ENCODE data around the gene TMEM201.

The TMEM201 gene

DNA sequence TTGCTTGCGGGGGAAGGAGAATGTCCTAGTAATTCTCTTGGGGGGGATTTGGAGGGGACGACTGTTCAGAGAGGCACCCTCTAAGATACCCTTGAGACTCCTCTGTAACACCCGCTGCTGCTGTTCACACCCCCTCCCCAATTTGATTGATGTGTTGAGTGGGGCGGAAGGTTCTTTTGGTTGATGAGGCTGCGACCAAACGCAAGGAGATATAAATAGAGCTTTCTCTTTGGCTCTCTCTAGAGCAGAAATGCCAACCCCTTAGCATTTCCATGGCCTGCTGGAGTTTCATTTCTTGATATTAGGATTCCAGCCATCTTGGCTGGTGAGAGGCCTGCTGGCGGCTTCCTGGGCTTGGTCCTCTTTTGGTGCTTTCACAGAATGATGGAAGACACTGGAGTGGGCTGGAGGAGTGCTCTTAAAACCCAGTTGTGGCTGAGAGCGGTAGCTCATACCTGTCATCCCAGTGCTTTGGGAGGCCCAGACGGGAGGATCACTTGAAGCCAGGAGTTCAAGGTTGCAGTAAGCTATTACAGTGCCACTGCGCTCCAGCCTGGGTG, 64.9 kb downstream of the TMEM201 start:
- H3K9me3 ChIP-seq (ENCODE audit: insufficient read depth, low read depth, low read length), result no peaks in the 10 kb centered on the region
- H3K9ac ChIP-seq (ENCODE audit: low read depth, low read length), result no peak overlapping the region
- no peak overlapping the region for H3K4me3 ChIP-seq (ENCODE audit: low read length)
- no peak overlapping the region for H3K27ac ChIP-seq (ENCODE audit: low read length)
- H3K36me3 ChIP-seq (ENCODE audit: insufficient read depth, low read depth, low read length), result no peaks in the 10 kb centered on the region
- H3K27me3 ChIP-seq (ENCODE audit: insufficient read depth, low read length), result peaks cover 54% of the 10 kb centered on the region
- H3K4me1 ChIP-seq (ENCODE audit: insufficient read depth, low read length), result no peaks in the 10 kb centered on the region

GRCh38 chr1:9654051-9654833, 65.5 kb downstream of the TMEM201 start:
- H3K4me3 ChIP-seq (ENCODE audit: low read length), result no peak overlapping the region
- no peaks in the 10 kb centered on the region for H3K4me1 ChIP-seq (ENCODE audit: insufficient read depth, low read length)
- no peak overlapping the region for H3K9ac ChIP-seq (ENCODE audit: low read depth, low read length)
- H3K36me3 ChIP-seq (ENCODE audit: insufficient read depth, low read depth, low read length), result no peaks in the 10 kb centered on the region
- no peaks in the 10 kb centered on the region for H3K9me3 ChIP-seq (ENCODE audit: insufficient read depth, low read depth, low read length)
- H3K27me3 ChIP-seq (ENCODE audit: insufficient read depth, low read length), result peaks cover 54% of the 10 kb centered on the region
- no peak overlapping the region for H3K27ac ChIP-seq (ENCODE audit: low read length)

DNA sequence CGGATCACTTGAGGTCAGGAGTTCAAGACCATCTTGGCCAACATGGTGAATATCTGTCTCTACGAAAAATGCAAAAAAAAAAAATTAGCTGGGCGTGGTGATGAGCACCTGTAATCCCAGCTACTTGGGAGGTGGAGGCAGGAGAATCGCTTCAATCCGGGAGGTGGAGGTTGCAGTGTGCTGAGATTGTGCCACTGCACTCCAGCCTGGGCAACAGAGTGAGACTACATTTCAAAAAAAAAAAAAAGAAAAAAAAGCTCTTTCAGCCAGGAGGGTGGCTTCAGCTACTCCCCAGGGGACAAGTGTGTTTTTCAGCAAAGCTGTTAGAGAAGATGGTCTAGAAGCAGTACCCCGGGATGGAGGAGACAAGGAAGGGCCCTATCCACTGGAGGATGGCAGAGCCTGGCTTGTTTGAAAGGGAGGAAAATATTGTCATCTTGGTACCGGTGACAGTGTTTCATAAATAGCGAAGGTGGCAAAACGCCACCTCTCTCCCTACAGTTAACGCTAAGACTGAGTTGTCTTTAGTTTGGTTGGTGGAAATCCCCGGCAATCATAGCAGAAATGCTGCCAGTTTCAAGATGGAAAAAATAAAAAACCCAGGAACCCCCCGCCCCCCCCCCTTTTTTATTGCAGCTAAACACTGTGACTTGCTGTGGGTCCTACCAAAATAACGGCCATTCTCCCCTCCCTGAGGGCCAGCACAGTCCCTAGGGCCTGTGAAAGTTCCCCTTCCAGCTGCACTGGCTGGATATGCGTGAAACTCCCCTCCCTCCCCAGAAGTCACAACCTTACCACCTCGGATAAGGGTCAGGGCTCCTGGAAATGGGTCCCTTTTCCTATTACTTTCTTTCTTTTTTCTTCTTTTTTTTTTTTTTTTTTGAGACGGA, 66.4 kb downstream of the TMEM201 start:
- no peak overlapping the region for H3K27ac ChIP-seq (ENCODE audit: low read length)
- H3K9ac ChIP-seq (ENCODE audit: low read depth, low read length), result no peak overlapping the region
- H3K9me3 ChIP-seq (ENCODE audit: insufficient read depth, low read depth, low read length), result no peaks in the 10 kb centered on the region
- H3K36me3 ChIP-seq (ENCODE audit: insufficient read depth, low read depth, low read length), result no peaks in the 10 kb centered on the region
- H3K4me1 ChIP-seq (ENCODE audit: insufficient read depth, low read length), result no peaks in the 10 kb centered on the region
- no peak overlapping the region for H3K4me3 ChIP-seq (ENCODE audit: low read length)
- H3K27me3 ChIP-seq (ENCODE audit: insufficient read depth, low read length), result peaks cover 45% of the 10 kb centered on the region

- no peak overlapping the region for H3K9ac ChIP-seq (ENCODE audit: low read depth, low read length)
- H3K4me1 ChIP-seq (ENCODE audit: insufficient read depth, low read length), result no peaks in the 10 kb centered on the region
- peaks cover 38% of the 10 kb centered on the region for H3K27me3 ChIP-seq (ENCODE audit: insufficient read depth, low read length)
- no peaks in the 10 kb centered on the region for H3K9me3 ChIP-seq (ENCODE audit: insufficient read depth, low read depth, low read length)
- H3K36me3 ChIP-seq (ENCODE audit: insufficient read depth, low read depth, low read length), result no peaks in the 10 kb centered on the region
- H3K27ac ChIP-seq (ENCODE audit: low read length), result no peak overlapping the region
- no peak overlapping the region for H3K4me3 ChIP-seq (ENCODE audit: low read length)
Observed at GRCh38 chr1:9655836-9656235, 67.1 kb downstream of the TMEM201 start.

- H3K4me3 ChIP-seq (ENCODE audit: low read length), result no peak overlapping the region
- no peak overlapping the region for H3K27ac ChIP-seq (ENCODE audit: low read length)
- H3K36me3 ChIP-seq (ENCODE audit: insufficient read depth, low read depth, low read length), result no peaks in the 10 kb centered on the region
- H3K9me3 ChIP-seq (ENCODE audit: insufficient read depth, low read depth, low read length), result no peaks in the 10 kb centered on the region
- H3K4me1 ChIP-seq (ENCODE audit: insufficient read depth, low read length), result no peaks in the 10 kb centered on the region
- no peak overlapping the region for H3K9ac ChIP-seq (ENCODE audit: low read depth, low read length)
- H3K27me3 ChIP-seq (ENCODE audit: insufficient read depth, low read length), result peaks cover 20% of the 10 kb centered on the region
Observed at GRCh38 chr1:9657521-9658032, 68.9 kb downstream of the TMEM201 start.

- Histone ChIP-seq H3K4me1 (ENCODE audit: insufficient read depth, low read length) (no peaks in the 10 kb centered on the region), H3K27ac (ENCODE audit: low read length) (no peak overlapping the region), H3K27me3 (ENCODE audit: insufficient read depth, low read length) (peaks cover 14% of the 10 kb centered on the region), H3K9me3 (ENCODE audit: insufficient read depth, low read depth, low read length) (no peaks in the 10 kb centered on the region), H3K4me3 (ENCODE audit: low read length) (no peak overlapping the region), H3K9ac (ENCODE audit: low read depth, low read length) (no peak overlapping the region), H3K36me3 (ENCODE audit: insufficient read depth, low read depth, low read length) (no peaks in the 10 kb centered on the region)
Observed at GRCh38 chr1:9658199-9658598, 69.5 kb downstream of the TMEM201 start.

- Histone ChIP-seq H3K4me3 (ENCODE audit: low read length) (no peak overlapping the region), H3K36me3 (ENCODE audit: insufficient read depth, low read depth, low read length) (no peaks in the 10 kb centered on the region), H3K9me3 (ENCODE audit: insufficient read depth, low read depth, low read length) (no peaks in the 10 kb centered on the region), H3K27ac (ENCODE audit: low read length) (no peak overlapping the region), H3K27me3 (ENCODE audit: insufficient read depth, low read length) (peaks cover 3% of the 10 kb centered on the region), H3K9ac (ENCODE audit: low read depth, low read length) (no peak overlapping the region), H3K4me1 (ENCODE audit: insufficient read depth, low read length) (no peaks in the 10 kb centered on the region)
Observed at GRCh38 chr1:9659328-9659727, 70.6 kb downstream of the TMEM201 start.

DNA sequence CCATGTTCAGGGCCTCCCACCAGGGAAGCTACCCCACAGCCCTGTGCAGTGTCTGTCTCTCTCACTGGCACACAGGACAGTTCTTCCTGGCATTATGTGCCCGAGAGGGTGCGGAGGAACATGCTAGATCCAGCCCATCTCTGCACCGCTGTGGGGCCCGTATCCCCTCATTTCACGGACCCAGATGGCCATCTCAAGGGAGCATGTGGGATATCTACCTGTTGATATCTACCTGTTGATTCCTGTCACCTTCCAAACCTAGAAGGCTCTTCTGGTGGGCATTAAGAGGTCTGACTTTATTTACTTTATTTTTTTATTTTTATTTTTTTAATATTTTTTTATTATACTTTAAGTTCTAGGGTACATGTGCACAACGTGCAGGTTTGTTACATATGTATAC, 74.5 kb downstream of the TMEM201 start:
- Histone ChIP-seq H3K27ac (ENCODE audit: low read length) (no peak overlapping the region), H3K9ac (ENCODE audit: low read depth, low read length) (no peak overlapping the region), H3K4me1 (ENCODE audit: insufficient read depth, low read length) (no peaks in the 10 kb centered on the region), H3K9me3 (ENCODE audit: insufficient read depth, low read depth, low read length) (no peaks in the 10 kb centered on the region), H3K36me3 (ENCODE audit: insufficient read depth, low read depth, low read length) (no peaks in the 10 kb centered on the region), H3K4me3 (ENCODE audit: low read length) (no peak overlapping the region), H3K27me3 (ENCODE audit: insufficient read depth, low read length) (no peaks in the 10 kb centered on the region)
